Endometrial microvascular endothelial cells (primary cell): Measurements from ENCODE around the gene OGFOD2. TPM values are rescaled to one million over a fixed set of nuclear protein-coding genes. Genes with fewer than 3 reads are reported as not detected.

ENCODE experiments used
- in situ Hi-C: cut with HindIII; loops from 2 replicates; pipeline ENCODE4 v1.10.0; 2017; ENCODE audit warnings: low sequenced_read_pairs, low pct_unique_long_range_greater_than_20kb; ENCODE audit errors: inconsistent ontology term
- total RNA-seq: library from RNA; depleted of rRNA; stranded (reverse); fragments of >200 nt; gene quantifications from one replicate; pipeline ENCODE4 v1.2.3, GENCODE V29; 2015; ENCODE audit errors: inconsistent ontology term

Gene OGFOD2
- total RNA-seq, 1 donor from 2014 or later: 14.7 TPM

- in situ Hi-C loops: no loop called here
These were observed 46.9 kb downstream of the OGFOD2 start for GRCh38 chr12:123021688-123022604.

- in situ Hi-C loops: no loop called here
These were observed 47.8 kb downstream of the OGFOD2 start for GRCh38 chr12:123022846-123023245.

DNA sequence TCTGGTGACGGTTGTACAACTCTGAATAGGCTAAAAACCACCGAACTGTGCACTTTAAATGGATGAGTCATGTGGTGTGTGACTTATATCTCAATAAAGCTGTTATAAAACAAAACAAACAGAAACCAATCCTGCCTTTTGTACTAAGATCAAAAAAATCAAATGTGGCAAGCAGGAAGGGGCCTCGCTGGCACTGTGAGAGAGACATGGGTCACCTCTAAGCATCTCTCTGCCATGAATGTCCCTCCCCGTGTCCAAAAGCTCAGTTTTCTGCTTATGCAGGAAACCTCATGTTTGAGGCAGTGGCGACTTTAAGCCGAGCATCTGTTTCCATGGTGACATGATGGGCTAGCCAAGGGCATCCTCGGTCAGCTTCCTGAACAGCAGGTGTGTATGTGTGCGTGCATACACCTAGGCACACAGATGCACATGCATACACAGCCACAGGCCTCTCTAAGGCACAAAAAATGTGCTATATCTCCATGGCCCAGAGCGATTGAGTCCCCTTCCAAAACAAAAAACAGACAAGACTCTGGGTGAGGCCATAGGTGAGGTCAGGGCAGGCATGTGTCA, 49.9 kb downstream of the OGFOD2 start:
- in situ Hi-C loops: no loop called here

DNA sequence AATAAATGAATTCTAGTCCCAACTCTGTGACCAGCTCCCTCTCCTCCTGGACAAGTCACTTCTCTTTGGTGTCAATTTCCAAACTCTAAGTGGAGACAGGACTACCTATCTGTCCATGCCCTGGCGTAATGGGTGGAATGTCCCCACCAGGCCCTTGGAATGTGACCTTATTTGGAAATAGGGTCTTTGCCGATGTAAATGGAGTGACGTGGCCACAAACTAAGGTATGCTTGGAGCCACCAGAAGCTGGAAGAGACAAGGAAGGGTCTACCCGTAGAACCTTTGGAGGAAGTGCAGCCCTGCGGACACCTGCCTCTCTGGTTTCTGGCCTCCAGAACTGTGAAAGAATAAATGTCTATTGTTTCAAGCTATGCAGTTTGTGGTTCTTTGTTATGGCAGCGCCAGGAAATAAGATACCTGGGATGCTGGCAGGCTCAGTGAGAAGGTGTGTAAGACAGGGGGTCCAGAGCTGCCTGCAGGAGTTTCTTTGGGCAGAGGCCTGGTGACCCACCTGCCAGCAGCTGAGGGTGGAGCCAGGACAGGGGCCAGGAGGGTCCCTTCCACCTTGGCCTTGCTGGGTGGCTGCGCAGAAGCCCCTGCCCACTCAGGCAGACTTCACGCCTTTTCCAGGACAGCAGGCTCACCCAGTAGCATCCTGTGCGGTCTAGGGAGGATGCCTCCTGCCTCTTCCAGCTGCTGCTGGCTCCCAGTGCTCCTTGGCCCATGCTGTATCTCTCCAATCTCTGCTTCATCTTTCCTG, 51.2 kb downstream of the OGFOD2 start:
- in situ Hi-C loops: no loop called here

DNA sequence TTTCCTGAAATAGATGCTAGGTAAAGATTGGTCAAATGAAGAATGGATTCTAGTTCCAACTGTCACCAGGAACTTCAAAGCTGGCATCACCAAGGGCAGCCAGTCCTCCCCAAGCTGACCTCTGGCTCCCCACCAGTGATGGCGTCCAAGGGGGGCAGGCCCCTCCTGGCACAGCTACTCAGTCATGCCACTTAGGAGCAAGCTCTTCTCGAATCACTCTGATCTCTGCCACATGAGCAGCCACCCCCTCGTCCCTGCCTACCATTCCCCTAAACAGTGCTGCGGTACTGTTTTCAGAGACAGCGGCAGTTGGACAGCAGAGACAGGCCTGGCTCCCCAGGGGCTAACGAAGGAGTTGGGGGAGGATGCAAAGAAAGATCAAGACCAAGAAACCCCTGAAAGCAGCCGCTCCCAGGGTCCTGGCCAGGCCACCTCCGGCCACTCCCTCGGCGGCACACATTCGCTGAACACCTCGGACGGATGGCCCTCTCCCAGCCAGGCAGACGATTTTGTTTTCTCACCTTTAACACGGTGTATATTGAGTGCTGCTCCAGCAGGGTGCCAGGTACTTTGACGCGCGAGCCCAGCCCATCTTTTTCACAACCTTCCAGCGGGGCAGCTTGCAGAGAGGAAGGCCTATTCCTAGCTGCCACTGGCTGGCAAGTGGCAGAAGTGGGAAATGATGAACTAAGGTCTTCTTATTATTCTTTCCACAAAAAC, 52.8 kb downstream of the OGFOD2 start:
- in situ Hi-C loops: no loop called here

GRCh38 chr12:123028475-123028874, 53.4 kb downstream of the OGFOD2 start:
- in situ Hi-C loops: no loop called here

DNA sequence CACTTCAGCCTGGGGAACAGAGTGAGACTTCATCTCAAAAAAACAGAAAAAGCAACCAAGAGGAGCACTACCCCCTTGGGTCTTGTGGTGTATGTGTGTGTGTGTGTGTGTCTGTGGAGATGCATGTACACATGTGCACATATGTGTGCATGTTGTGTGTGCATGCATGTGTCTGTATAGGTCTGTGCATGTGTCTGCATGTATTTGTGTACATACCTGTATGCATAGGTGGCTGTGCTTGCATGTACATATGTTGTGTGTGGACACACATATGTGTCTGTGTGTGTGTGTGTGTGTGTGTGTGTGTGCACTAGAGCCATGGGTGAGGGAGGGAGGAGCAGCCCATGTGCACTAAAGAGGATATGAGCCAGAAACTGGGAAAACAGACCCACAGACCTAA, 54.5 kb downstream of the OGFOD2 start:
- in situ Hi-C loops: no loop called here

Other genes starting within 250 kb of the OGFOD2 start
- under 0.01 TPM for gene HCAR1, start 244.4 kb upstream of the OGFOD2 start, total RNA-seq
- 35.9 TPM for gene DENR, start 222.4 kb upstream of the OGFOD2 start, total RNA-seq
- not detected for gene CCDC62, start 200.7 kb upstream of the OGFOD2 start, total RNA-seq
- 81.0 TPM for gene HIP1R, start 139.8 kb upstream of the OGFOD2 start, total RNA-seq
- 29.5 TPM for gene VPS37B, start 79.1 kb upstream of the OGFOD2 start, total RNA-seq
- gene ABCB9, start 8.8 kb upstream of the OGFOD2 start, total RNA-seq: 8.0 TPM
- gene ARL6IP4, start 5.4 kb downstream of the OGFOD2 start, total RNA-seq: 258 TPM
- gene PITPNM2, start 175.8 kb downstream of the OGFOD2 start, total RNA-seq: 5.9 TPM